GM12878 (cell line): ENCODE data around the gene TICRR. TPM values are rescaled to one million over a fixed set of nuclear protein-coding genes. Genes with fewer than 3 reads are reported as not detected.

Experiments
- ATAC-seq: fragments of 200-7000 bp; cut with Tn5 transposase; 3 replicates; pipeline ENCODE4 v1.9.1; 2020; ENCODE audit warnings: mild to moderate bottlenecking, moderate library complexity
- BruUV-seq: library from RNA; stranded (reverse); fragments of 400-500 nt; replicated peaks from 2 replicates; lab custom pipeline; 2021; lab: Mats Ljungman, UMichigan
- CTCF ChIA-PET: fragments of 300-600 bp; sonication (Branson Sonifier 250); formaldehyde crosslinking; extraction: SDS; loops from one replicate; lab custom pipeline; 2021; ENCODE audit warnings: inconsistent platforms; lab: Yijun Ruan, JAX
- POLR2A ChIA-PET: fragments of 350-600 bp; formaldehyde crosslinking; extraction: SDS; loops from one replicate; lab custom pipeline; 2021; ENCODE audit warnings: inconsistent platforms; lab: Charles Lee
- RAD21 ChIA-PET: fragments of 300-600 bp; sonication (Branson Sonifier 250); formaldehyde crosslinking; loops from one replicate; lab custom pipeline; 2023; ENCODE audit warnings: antibody characterized with exemption; ENCODE audit not compliant: unreplicated experiment; lab: Charles Lee
- SMC1A ChIA-PET: fragments of 300-600 bp; sonication (Branson Sonifier 250); formaldehyde crosslinking; loops from one replicate; lab custom pipeline; 2023; ENCODE audit not compliant: unreplicated experiment, uncharacterized antibody; lab: Charles Lee
- DNase-seq: peaks from one replicate; pipeline ENCODE4 v3.0.0-alpha.2; 2011; ENCODE audit warnings: low read depth, low spot score
- FAIRE-seq: peaks from 3 replicates; lab custom pipeline; 2011; peaks lifted over from hg19 to GRCh38; lab: Jason Lieb, UNC
- H2AFZ ChIP-seq: 2 replicates; pipeline ENCODE4 v1.6.0; 2011; ENCODE audit warnings: low read depth, low read length, control low read depth; ENCODE audit not compliant: control insufficient read depth
- H3K27ac ChIP-seq: 2 replicates; pipeline ENCODE4 v1.5.1; 2011; ENCODE audit warnings: control low read depth; ENCODE audit not compliant: control insufficient read depth, insufficient read depth
- H3K27me3 ChIP-seq, 2 experiments: replicated peaks in 1 of 2; 2 replicates each; pipeline versions ENCODE4 v1.6.0 to v1.6.1; 2011; ENCODE audit warnings: low read length in 1 of 2; ENCODE audit not compliant: control insufficient read depth in 2 of 2, insufficient read depth in 2 of 2
- H3K36me3 ChIP-seq, 2 experiments: 2 replicates each; pipeline ENCODE4 v1.5.1; 2011; ENCODE audit warnings: low read length in 1 of 2; ENCODE audit not compliant: control insufficient read depth in 2 of 2, insufficient read depth in 2 of 2
- H3K4me1 ChIP-seq: 2 replicates; pipeline ENCODE4 v1.6.1; 2011; ENCODE audit warnings: mild to moderate bottlenecking, low read length, moderate library complexity, mixed read lengths; ENCODE audit not compliant: control insufficient read depth, insufficient read depth
- H3K4me2 ChIP-seq: 2 replicates; pipeline ENCODE4 v1.6.0; 2011; ENCODE audit warnings: control low read depth; ENCODE audit not compliant: control insufficient read depth, insufficient read depth
- H3K4me3 ChIP-seq: fragments of 200-600 bp; sonication (generic); 2 replicates; pipeline ENCODE4 v1.5.1; 2016
- H3K79me2 ChIP-seq: 2 replicates; pipeline ENCODE4 v1.6.0; 2011; ENCODE audit warnings: low read length; ENCODE audit not compliant: control insufficient read depth, insufficient read depth
- H3K9ac ChIP-seq: 2 replicates; pipeline ENCODE4 v1.8.0; 2011; ENCODE audit warnings: low read length, control low read depth, mixed read lengths; ENCODE audit not compliant: control insufficient read depth, insufficient read depth
- H3K9me3 ChIP-seq: replicated peaks from 3 replicates; pipeline ENCODE4 v1.5.1; 2011; ENCODE audit warnings: mild to moderate bottlenecking, low read length; ENCODE audit not compliant: control insufficient read depth, insufficient read depth
- H4K20me1 ChIP-seq: 2 replicates; pipeline ENCODE4 v1.6.0; 2011; ENCODE audit not compliant: control insufficient read depth, insufficient read depth
- ATF7 ChIP-seq: fragments of 450-650 bp; IDR thresholded peaks from 2 replicates; pipeline ENCODE4 v1.6.1; 2016; ENCODE audit warnings: low read depth, mild to moderate bottlenecking
- BRCA1 ChIP-seq: IDR thresholded peaks from 2 replicates; pipeline ENCODE4 v1.6.1; 2011; ENCODE audit warnings: low read depth, low read length, improper control_type of control experiment
- DPF2 ChIP-seq: fragments of 450-650 bp; IDR thresholded peaks from 2 replicates; pipeline ENCODE4 v1.6.1; 2017; ENCODE audit warnings: mild to moderate bottlenecking
- ESRRA ChIP-seq: IDR thresholded peaks from 2 replicates; pipeline ENCODE4 v1.6.1; 2012; ENCODE audit warnings: mild to moderate bottlenecking, low read length, improper control_type of control experiment
- HDAC6 ChIP-seq: fragments of 200-600 bp; sonication (generic); IDR thresholded peaks from one replicate; pipeline ENCODE4 v1.8.0; 2017; ENCODE audit warnings: antibody characterized with exemption; ENCODE audit not compliant: unreplicated experiment
- HDGF ChIP-seq: fragments of 450-650 bp; IDR thresholded peaks from 2 replicates; pipeline ENCODE4 v1.6.1; 2016; ENCODE audit warnings: antibody characterized with exemption
- IRF4 ChIP-seq: IDR thresholded peaks from 2 replicates; pipeline ENCODE4 v1.6.1; 2011; ENCODE audit warnings: low read depth, low read length
- RFX5 ChIP-seq: IDR thresholded peaks from 2 replicates; pipeline ENCODE4 v1.6.1; 2011; ENCODE audit warnings: low read depth, low read length, improper control_type of control experiment
- SMAD1 ChIP-seq: fragments of 450-650 bp; IDR thresholded peaks from 2 replicates; pipeline ENCODE4 v1.6.1; 2018; ENCODE audit warnings: mild to moderate bottlenecking, low read depth; ENCODE audit not compliant: partially characterized antibody
- SMC3 ChIP-seq: IDR thresholded peaks from 2 replicates; pipeline ENCODE4 v1.6.1; 2011; ENCODE audit warnings: low read length, improper control_type of control experiment, borderline replicate concordance
- SPI1 ChIP-seq: IDR thresholded peaks from 2 replicates; pipeline ENCODE4 v1.6.1; 2011; ENCODE audit warnings: low read depth, mild to moderate bottlenecking, low read length, moderate library complexity, borderline replicate concordance; ENCODE audit not compliant: insufficient read depth
- SREBF2 ChIP-seq: IDR thresholded peaks from 2 replicates; pipeline ENCODE4 v1.6.1; 2012; ENCODE audit warnings: mild to moderate bottlenecking, low read length
- TCF3 ChIP-seq: IDR thresholded peaks from 2 replicates; pipeline ENCODE4 v1.6.1; 2012; ENCODE audit warnings: low read depth, mild to moderate bottlenecking, low read length, borderline replicate concordance; ENCODE audit not compliant: insufficient read depth
- ZSCAN29 ChIP-seq: fragments of 450-650 bp; IDR thresholded peaks from 2 replicates; pipeline ENCODE4 v1.6.1; 2017; ENCODE audit warnings: mild to moderate bottlenecking, moderate library complexity
- WGBS: methylation state at CpG from one replicate; pipeline ENCODE4 v1.1.6; 2016; ENCODE audit warnings: low lambda C conversion rate; ENCODE audit not compliant: insufficient replicate concordance, insufficient coverage; ENCODE audit errors: missing lambda C conversion rate; 5-methylcytosine and 5-hydroxymethylcytosine counted together
- in situ Hi-C: fragments of 300-500 bp; cut with MboI; formaldehyde crosslinking; loops from 9 replicates; pipeline ENCODE4 v1.14.3; 2018; ENCODE audit warnings: mixed read lengths
- intact Hi-C: fragments of 100-400 bp; cut with micrococcal nuclease; formaldehyde crosslinking; loops from one replicate; pipeline ENCODE4 v1.14.2; 2022; ENCODE audit not compliant: unreplicated experiment
- polyA plus RNA-seq, 11 experiments: library from polyadenylated mRNA; depleted of rRNA in 4 of 11; unstranded in 6 of 11; stranded (reverse) in 5 of 11; fragments of >200 nt; fragmentation: Nextera tagmentation in 4 of 11; fragmentation: Illumina TruSeq in 1 of 11; extraction: Ambion mirVana in 4 of 11; extraction: Trizol in 1 of 11; gene quantifications; 1 replicate in 1 of 11; 2 replicates in 10 of 11; pipeline versions ENCODE4 v1.2.1 to v1.2.3, GENCODE V29; 2011 to 2016; ENCODE audit warnings: inconsistent platforms in 2 of 11, missing spikeins in 2 of 11, low read depth in 1 of 11
- total RNA-seq, 4 experiments: library from RNA; depleted of rRNA in 3 of 4; stranded (reverse); fragments of >200 nt in 3 of 4; fragmentation: Illumina TruSeq in 1 of 4; extraction: Trizol in 1 of 4; gene quantifications; 2 replicates each; pipeline versions ENCODE4 v1.2.1 to v1.2.3, GENCODE V29; 2013 to 2021
- TF ChIP-seq, protein P1 (sequence below): IDR thresholded peaks from 2 replicates; pipeline ENCODE4 v1.6.1; 2011; ENCODE audit warnings: borderline replicate concordance, low read depth, mild to moderate bottlenecking, moderate library complexity, low read length; ENCODE audit not compliant: insufficient read depth, poor library complexity, severe bottlenecking
- TF ChIP-seq, protein P2 (sequence below): fragments of 450-650 bp; conservative IDR thresholded peaks from 2 replicates; pipeline ENCODE4 v1.6.1; 2017; ENCODE audit warnings: mild to moderate bottlenecking, moderate library complexity

Gene TICRR
- total and polyA plus RNA-seq, 10 of the 15 experiments (the other 5 are each of a cell fraction or from before 2014, with no cell fraction given) = 0.58 to 21.5 (median 11.5) TPM

- no peaks in the 10 kb centered on the region for H3K36me3 ChIP-seq
- no TSS peak for BruUV-seq
- 47% methylated on average over 11 of the region's 12 CpGs for WGBS
- in situ Hi-C loops = no loop called here
- no peaks in the 10 kb centered on the region for H3K9me3 ChIP-seq
- FAIRE-seq (no peak), ATAC-seq (no peak; the same call in 2 of the 3 replicates), DNase-seq (no peak)
- no peaks in the 10 kb centered on the region for H4K20me1 ChIP-seq
- intact Hi-C loops = no loop called here
- no peak overlapping the region for H3K4me2 ChIP-seq
- H3K4me1 ChIP-seq = no peaks in the 10 kb centered on the region
- H3K27ac ChIP-seq = no peak overlapping the region
- no peak overlapping the region for H2AFZ ChIP-seq
- no peaks in the 10 kb centered on the region for H3K27me3 ChIP-seq
- POLR2A ChIA-PET = no interaction called here
- SMC1A ChIA-PET = no interaction called here
- CTCF ChIA-PET = interaction anchor here (0.6 to 1.4 kb wide), 9 partner anchors 9 to 178 kb away, joined by 3 to 6 read pairs (median 4); no protein-coding TSS in a partner anchor
- no peaks in the 10 kb centered on the region for H3K79me2 ChIP-seq
- TF ChIP-seq HDGF (no peak), IRF4 (no peak), SMC3 (no peak), ESRRA (no peak), ATF7 (no peak), SMAD1 (no peak), ZSCAN29 (no peak), TCF3 (no peak), HDAC6 (no peak), BRCA1 (no peak), SPI1 (no peak), RFX5 (no peak), SREBF2 (no peak), DPF2 (no peak)
- TF ChIP-seq, protein P1, sequence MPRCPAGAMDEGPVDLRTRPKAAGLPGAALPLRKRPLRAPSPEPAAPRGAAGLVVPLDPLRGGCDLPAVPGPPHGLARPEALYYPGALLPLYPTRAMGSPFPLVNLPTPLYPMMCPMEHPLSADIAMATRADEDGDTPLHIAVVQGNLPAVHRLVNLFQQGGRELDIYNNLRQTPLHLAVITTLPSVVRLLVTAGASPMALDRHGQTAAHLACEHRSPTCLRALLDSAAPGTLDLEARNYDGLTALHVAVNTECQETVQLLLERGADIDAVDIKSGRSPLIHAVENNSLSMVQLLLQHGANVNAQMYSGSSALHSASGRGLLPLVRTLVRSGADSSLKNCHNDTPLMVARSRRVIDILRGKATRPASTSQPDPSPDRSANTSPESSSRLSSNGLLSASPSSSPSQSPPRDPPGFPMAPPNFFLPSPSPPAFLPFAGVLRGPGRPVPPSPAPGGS = no peak
- TF ChIP-seq, protein P2, sequence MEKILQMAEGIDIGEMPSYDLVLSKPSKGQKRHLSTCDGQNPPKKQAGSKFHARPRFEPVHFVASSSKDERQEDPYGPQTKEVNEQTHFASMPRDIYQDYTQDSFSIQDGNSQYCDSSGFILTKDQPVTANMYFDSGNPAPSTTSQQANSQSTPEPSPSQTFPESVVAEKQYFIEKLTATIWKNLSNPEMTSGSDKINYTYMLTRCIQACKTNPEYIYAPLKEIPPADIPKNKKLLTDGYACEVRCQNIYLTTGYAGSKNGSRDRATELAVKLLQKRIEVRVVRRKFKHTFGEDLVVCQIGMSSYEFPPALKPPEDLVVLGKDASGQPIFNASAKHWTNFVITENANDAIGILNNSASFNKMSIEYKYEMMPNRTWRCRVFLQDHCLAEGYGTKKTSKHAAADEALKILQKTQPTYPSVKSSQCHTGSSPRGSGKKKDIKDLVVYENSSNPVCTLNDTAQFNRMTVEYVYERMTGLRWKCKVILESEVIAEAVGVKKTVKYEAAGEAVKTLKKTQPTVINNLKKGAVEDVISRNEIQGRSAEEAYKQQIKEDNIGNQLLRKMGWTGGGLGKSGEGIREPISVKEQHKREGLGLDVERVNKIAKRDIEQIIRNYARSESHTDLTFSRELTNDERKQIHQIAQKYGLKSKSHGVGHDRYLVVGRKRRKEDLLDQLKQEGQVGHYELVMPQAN = no peak
- H3K9ac ChIP-seq = no peak overlapping the region
- RAD21 ChIA-PET = interaction anchor here (1.5 kb wide), 1 partner anchor 202 kb away, joined by 4 read pairs; no protein-coding TSS in a partner anchor
- H3K4me3 ChIP-seq = no peak overlapping the region
Measured at GRCh38 chr15:89672221-89673164, 97.2 kb downstream of the TICRR start.
